Neural progenitor cell (in vitro differentiated cells): Measurements from ENCODE around the gene FAM185A.
"Not testable (repeated sequence)": the region's sequence is repeated elsewhere in the genome, so short reads cannot be mapped to it uniquely, and the experiment has no call there.

Experiments
- CTCF ChIP-seq: fragments of 200-600 bp; sonication (generic); IDR thresholded peaks from 2 replicates; pipeline ENCODE4 v1.5.1; 2017; ENCODE audit warnings: antibody characterized with exemption, mild to moderate bottlenecking
- EZH2 ChIP-seq: fragments of 200-600 bp; sonication (generic); IDR thresholded peaks from 2 replicates; pipeline ENCODE4 v1.6.1; 2017; ENCODE audit warnings: antibody characterized with exemption, mild to moderate bottlenecking, moderate library complexity
- EZH2phosphoT487 ChIP-seq: fragments of 200-600 bp; sonication (generic); IDR thresholded peaks from 2 replicates; pipeline ENCODE4 v1.6.1; 2017; ENCODE audit warnings: antibody characterized with exemption

DNA sequence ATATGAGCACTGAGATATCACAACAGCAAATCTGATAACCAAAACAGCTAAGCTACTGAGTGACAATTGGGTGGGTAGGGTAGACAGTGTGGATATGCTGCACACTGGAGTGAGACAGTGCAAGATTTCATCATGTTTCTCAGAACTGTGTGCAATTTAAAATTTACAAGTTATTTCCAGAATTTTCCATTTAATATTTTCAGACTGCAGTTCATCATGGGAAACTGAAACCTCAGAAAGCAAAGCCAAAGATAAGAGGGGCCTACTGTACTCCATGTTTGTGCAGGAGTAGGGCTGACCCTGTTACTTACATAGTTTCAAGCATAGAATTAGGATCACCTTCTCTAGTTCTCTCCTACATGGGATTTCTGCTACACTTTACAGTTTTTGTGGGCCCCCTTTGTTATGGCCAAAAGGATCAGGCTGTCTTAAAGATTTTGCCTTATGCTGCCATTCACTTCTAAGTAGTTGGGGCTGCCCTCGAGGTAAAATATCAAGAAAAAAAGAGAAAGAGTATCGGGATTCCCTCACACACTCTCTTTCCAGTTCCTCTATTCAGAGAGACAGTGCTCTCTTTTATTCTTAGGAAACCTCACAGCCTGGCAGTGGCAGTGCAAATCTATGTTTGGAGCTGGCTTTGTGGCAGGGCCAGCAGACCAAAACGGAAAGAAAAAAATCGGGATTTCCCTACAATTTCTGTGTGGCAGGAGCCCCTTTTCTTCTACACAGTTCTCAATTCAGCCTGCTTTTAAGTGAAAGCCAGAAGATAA is 6.6 kb upstream of the FAM185A start:
- TF ChIP-seq CTCF, EZH2, EZH2phosphoT487: not testable (repeated sequence)
